VCaP (cell line): ENCODE measurements around the gene ATP2C1.
"Not testable (repeated sequence)": the region's sequence is repeated elsewhere in the genome, so short reads cannot be mapped to it uniquely, and the experiment has no call there.

Source experiments
- H3K27ac ChIP-seq: fragments of 450-650 bp; 2 replicates; pipeline ENCODE4 v1.5.1; 2017
- CTCF ChIP-seq: fragments of 450-650 bp; conservative IDR thresholded peaks from 2 replicates; pipeline ENCODE4 v1.5.1; 2017; ENCODE audit warnings: mild to moderate bottlenecking, moderate library complexity

The ATP2C1 gene

GRCh38 chr3:131028844-131029243, 135.0 kb downstream of the ATP2C1 start:
- TF ChIP-seq CTCF: no peak
- no peak overlapping the region for H3K27ac ChIP-seq

GRCh38 chr3:131031660-131032059, 137.8 kb downstream of the ATP2C1 start:
- no peak for TF ChIP-seq CTCF
- H3K27ac ChIP-seq: no peak overlapping the region

GRCh38 chr3:131033480-131034080, 139.7 kb downstream of the ATP2C1 start:
- no peak overlapping the region for H3K27ac ChIP-seq
- peak; percentile 78 for TF ChIP-seq CTCF

- no peak overlapping the region for H3K27ac ChIP-seq
- no peak for TF ChIP-seq CTCF
Measured at GRCh38 chr3:131036200-131036816, 142.4 kb downstream of the ATP2C1 start.

- no peak for TF ChIP-seq CTCF
- no peak overlapping the region for H3K27ac ChIP-seq
Measured at GRCh38 chr3:131036986-131037385, 143.1 kb downstream of the ATP2C1 start.

GRCh38 chr3:131038326-131038725, 144.4 kb downstream of the ATP2C1 start:
- H3K27ac ChIP-seq: no peak overlapping the region
- no peak for TF ChIP-seq CTCF

GRCh38 chr3:131042271-131042985, 148.5 kb downstream of the ATP2C1 start:
- not testable (repeated sequence) for H3K27ac ChIP-seq

- no peak overlapping the region for H3K27ac ChIP-seq
- TF ChIP-seq CTCF: no peak
Measured at GRCh38 chr3:131047582-131047981, 153.7 kb downstream of the ATP2C1 start.
